ENCODE data around the gene PPM1L.

- TF ChIP-seq CTCF (IDR thresholded peaks at IDR 0.05; ENCODE audit: low read length) (no peak), EZH2 (optimal IDR thresholded peaks at IDR 0.05; ENCODE audit: low read depth, low read length) (no peak), EZH2phosphoT487 (IDR thresholded peaks at IDR 0.05; ENCODE audit: low read length) (no peak)
These were observed 81.5 kb downstream of the PPM1L start for GRCh38 chr3:160837394-160837980.
